CD4-positive, alpha-beta T cell treated with Interferon alpha-2 for 1 hour (primary cell): ENCODE data around the gene KLF6.
"Not testable (repeated sequence)": the region's sequence is repeated elsewhere in the genome, so short reads cannot be mapped to it uniquely, and the experiment has no call there.

ENCODE experiments used
- DNase-seq, 2 donors: peaks; one replicate each; pipeline ENCODE4 v3.0.0-alpha.2; 2020 to 2022

The KLF6 gene

DNA sequence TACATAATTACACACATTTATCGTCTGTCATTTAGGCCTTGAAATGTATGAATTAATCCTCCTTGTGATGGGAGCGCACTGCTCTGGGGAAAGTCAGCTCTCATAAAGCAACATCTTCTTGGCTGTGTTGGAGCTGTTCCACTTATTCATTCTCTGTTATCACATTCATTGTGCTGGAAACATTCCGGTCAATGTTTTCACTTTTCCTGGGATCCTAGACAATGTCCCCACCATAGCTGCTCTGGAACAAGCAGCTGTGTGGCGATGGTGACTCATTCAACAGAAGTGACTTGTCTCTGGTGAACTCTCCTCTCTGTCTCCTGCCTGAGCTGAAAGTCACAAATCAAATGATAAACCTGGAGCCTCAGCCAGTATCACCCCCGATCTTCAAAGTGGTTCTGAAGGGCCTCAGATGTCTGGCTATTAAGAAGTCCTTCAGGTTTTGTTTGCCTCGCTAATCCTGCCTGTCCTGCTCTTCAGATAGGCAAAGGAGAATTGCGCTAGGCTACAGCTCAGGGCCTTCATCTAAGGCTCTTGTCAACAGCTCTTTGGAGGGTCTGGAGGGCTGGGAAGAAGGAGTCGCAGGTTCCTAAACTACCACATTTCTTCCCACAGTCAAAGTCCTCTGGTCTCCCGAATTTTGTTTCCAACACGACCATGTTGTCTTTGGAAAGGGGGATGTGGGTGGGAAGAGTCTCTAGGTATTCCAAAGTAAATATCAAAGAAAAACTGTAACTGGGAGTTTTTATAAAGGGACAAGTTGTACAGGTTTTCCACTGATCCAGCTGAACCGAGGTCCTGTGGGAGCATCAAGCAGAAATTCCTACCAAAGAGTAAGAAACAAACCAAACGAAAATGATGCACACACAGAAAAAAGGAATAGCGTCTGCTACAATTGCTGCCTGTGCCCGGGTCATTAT lies 29.3 kb downstream of the KLF6 start:
- no peak for DNase-seq

- DNase-seq: no peak
These were observed 30.1 kb downstream of the KLF6 start for GRCh38 chr10:3754727-3755439.

- no peak for DNase-seq
These were observed 34.2 kb downstream of the KLF6 start for GRCh38 chr10:3750854-3751253.

- no peak for DNase-seq
These were observed 34.8 kb downstream of the KLF6 start for GRCh38 chr10:3750006-3750816.

- DNase-seq: no peak
These were observed 35.4 kb downstream of the KLF6 start for GRCh38 chr10:3749600-3749999.

- DNase-seq: no peak
These were observed 36.0 kb downstream of the KLF6 start for GRCh38 chr10:3749011-3749410.

GRCh38 chr10:3748484-3748883 lies 36.5 kb downstream of the KLF6 start:
- no peak for DNase-seq

GRCh38 chr10:3747984-3748383 lies 37.0 kb downstream of the KLF6 start:
- no peak for DNase-seq

DNA sequence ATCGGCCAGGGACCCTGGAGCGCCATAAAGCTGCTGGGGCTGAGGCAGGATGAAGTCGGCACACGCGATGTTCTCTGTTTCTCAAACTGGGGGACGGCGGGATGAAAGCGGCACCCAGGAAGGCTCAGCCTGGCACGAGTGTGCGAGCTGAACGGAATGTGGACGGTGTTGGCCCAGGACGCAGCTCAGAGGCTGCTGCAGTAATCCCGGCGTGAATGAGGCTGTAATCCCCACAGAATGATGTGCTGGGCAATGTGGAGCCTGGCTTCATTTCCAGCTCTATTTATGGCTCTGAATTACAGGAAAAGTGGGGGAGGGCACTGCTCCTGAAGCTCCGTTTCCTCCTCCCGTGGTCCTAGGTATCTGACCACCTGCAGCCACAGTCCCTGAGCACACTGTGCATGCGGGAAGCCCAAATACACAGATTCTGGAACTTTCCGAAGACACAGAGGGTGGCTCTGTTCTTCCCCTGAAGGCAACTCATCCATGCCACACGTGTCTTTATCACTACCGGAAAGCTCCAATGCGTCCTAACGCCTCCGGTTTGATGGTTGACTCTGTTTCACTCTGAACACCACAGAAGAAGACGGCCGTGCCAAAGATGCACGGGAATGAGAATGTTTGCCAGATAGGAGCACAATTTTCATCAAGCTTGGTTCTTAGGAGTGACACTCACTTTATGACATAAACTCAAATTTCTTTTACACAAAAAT lies 37.6 kb downstream of the KLF6 start:
- DNase-seq: no peak

GRCh38 chr10:3746634-3747033 lies 38.4 kb downstream of the KLF6 start:
- no peak for DNase-seq

GRCh38 chr10:3745521-3745920 lies 39.5 kb downstream of the KLF6 start:
- DNase-seq: no peak

GRCh38 chr10:3741688-3742461 lies 43.1 kb downstream of the KLF6 start:
- peak in 1 of 2 donors; percentile 31 for DNase-seq

DNA sequence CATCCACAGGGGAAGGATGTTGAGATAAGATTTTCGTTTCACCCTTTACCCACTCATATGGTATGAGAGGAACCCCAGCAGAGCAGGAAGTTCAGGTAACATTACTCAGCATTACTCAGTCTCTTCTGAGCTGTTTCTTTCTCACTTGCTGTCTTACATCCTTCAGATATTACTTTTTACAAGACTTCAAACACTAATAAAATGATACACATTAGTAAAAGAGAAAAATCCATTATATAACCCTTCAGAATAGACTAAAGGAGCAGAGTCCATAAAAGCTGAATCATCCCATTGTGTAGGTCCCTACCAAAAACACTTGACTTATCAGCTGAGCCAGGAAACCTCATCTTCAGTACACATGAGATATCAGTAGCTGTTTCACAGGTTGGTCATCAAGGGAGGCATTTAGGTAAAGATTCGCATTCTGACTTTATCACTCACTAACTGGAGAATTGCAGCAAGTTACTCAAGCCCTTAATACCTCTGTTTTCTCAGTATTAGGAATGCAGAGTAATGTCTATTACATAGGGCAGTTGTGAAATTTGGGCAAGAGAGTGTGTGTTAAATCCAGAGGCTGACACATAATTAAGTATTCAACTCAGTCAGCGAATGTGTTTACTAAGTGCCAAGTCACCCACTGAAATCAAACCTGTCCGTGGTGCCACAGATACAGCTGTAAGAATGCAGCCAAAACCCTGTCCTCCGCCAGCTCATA lies 44.7 kb downstream of the KLF6 start:
- DNase-seq: no peak

DNA sequence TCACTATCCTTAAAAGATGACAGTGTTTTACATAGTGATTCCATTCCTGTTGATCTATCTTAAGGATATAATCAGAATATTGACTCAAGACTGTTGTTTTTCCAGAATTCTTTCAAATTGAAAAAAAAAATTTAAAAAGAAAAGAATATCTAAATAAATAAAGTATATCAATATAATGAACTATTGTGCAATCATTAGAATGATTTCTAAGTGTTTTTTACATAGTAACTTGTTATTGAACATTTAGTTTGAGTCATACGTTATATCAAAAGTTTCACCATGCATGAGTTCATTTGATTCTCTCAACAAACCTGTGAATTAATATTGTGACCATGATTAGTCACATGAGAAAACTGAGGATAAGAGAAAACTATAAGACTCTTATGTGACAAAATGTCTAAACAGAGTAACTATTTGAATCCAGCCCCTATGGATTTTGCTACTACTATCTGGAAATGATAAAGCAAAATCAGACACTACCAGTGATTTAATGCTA lies 46.1 kb downstream of the KLF6 start:
- no peak for DNase-seq

DNA sequence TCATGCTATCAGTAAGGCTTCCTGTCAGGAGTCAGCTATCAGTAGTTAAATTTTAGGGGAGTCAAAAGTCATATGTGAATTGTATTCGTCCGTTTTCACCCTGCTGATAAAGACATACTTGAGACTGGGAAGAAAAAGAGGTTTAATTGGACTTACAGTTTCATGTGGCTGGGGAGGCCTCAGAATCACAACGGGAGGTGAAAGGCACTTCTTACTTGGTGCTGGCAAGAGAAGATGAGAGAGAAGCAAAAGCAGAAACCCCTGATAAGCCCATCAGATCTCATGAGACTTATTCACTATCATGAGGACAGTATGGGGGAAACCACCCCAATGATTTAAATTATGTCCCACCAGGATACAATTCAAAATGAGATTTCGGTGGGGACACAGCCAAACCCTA lies 47.1 kb downstream of the KLF6 start:
- no peak for DNase-seq

GRCh38 chr10:3735175-3735574 lies 49.8 kb downstream of the KLF6 start:
- no peak for DNase-seq

DNA sequence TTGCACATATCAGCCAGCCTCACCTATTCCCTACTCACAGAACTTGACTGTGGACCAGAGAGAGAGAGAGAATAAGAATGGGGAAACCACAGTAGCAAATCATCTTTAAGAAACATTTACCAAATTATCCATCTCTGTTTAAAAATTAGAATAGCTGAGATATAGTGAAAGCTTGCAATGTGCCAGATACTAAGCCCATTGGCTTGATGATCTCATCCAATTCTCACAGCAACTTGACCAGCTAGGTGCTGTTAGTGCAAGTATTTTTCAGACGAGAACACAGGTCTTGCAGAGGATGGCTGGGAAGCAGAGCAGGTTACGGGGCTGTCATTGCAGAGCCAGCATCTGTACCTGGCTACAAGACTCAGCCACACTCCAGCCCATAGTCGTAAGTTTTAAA lies 50.9 kb downstream of the KLF6 start:
- no peak for DNase-seq

GRCh38 chr10:3732183-3732582 lies 52.8 kb downstream of the KLF6 start:
- DNase-seq: not testable (repeated sequence)

DNA sequence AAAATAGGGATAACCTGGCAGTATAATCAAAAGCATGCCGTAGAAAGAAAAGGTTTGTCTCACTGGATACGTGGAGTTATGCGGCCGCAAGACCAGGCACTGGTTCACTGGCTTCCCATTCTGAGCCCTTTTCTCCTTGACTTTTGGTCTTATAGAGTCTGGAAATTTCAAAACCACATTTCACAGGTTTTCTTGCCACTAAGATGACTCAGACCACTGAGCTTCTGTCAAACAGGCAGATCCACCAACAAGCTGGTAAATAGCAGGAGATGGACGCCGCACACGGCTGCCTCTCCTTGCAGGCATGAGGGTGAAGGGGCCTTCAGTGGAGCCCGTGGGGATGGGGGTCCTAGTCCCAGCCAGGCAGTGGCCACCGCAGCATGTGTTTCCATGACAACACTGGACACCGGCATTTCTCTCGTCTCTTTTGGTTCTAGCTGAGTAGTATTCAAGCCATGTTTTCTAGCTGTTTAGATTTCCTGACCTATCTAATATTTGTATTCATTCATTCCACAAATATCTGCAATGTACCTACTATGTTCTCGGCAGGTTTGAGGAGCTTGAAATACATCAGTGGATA lies 55.5 kb downstream of the KLF6 start:
- DNase-seq: no peak

DNA sequence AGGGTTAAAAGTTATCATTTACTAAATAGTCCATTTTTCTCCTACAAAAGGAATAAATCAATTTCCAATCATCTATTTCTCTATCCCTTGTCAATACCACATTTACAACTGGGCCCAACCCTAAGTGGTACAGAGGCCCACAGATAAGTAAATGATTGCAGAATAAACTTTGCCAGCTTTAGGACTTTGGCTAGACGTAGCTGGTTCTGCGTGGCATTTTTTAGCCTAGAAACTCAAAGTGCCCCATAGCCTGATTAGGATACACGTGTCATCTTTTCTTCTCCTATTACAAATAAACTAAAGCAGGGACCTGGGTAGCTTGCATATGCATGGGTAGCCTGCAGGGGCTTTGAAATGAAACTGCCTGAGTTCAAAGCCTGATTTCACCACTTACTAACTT lies 56.4 kb downstream of the KLF6 start:
- DNase-seq: no peak

GRCh38 chr10:3727268-3727667 lies 57.7 kb downstream of the KLF6 start:
- DNase-seq: no peak
